T-helper 17 cell (primary cell): ENCODE data around the gene AKR1E2. TPM values are rescaled to one million over a fixed set of nuclear protein-coding genes. Genes with fewer than 3 reads are reported as not detected.

Experiments used
- ATAC-seq: fragments of 150-1000 bp; cut with Tn5 transposase; 2 replicates; pipeline ENCODE4 v1.10.0; 2021; ENCODE audit warnings: mild to moderate bottlenecking, moderate library complexity
- DNase-seq, 3 donors: peaks; one replicate each; pipeline versions ENCODE4 v3.0.0 to v3.0.0-alpha.2; 2020 to 2021
- H3K9me3 ChIP-seq: one replicate; pipeline ENCODE4 v1.7.0; 2013; ENCODE audit warnings: low read length, mild to moderate bottlenecking; ENCODE audit not compliant: control insufficient read depth, poor library complexity, severe bottlenecking
- H3K27ac Mint-ChIP-seq: one replicate; pipeline ENCODE4 v1.8.0; 2022; ENCODE audit warnings: mild to moderate bottlenecking, moderate library complexity, mixed read lengths
- H3K27me3 Mint-ChIP-seq: one replicate; pipeline ENCODE4 v1.8.0; 2022; ENCODE audit warnings: mixed read lengths
- H3K36me3 Mint-ChIP-seq: one replicate; pipeline ENCODE4 v1.8.0; 2022; ENCODE audit warnings: low read depth, mixed read lengths
- H3K4me1 Mint-ChIP-seq: one replicate; pipeline ENCODE4 v1.8.0; 2022; ENCODE audit warnings: mild to moderate bottlenecking, mixed read lengths
- H3K4me3 Mint-ChIP-seq: one replicate; pipeline ENCODE4 v1.8.0; 2022; ENCODE audit warnings: mild to moderate bottlenecking, moderate library complexity, mixed read lengths
- total RNA-seq, 4 donors: library from RNA in 2 of 4; stranded (reverse) in 2 of 4; gene quantifications; one replicate each; pipeline ENCODE4 v1.2.3 and lab custom pipeline; 2022 to 2026

The AKR1E2 gene
- total RNA-seq, 2 donors from 2014 or later = 4.3 to 6.8 TPM

DNA sequence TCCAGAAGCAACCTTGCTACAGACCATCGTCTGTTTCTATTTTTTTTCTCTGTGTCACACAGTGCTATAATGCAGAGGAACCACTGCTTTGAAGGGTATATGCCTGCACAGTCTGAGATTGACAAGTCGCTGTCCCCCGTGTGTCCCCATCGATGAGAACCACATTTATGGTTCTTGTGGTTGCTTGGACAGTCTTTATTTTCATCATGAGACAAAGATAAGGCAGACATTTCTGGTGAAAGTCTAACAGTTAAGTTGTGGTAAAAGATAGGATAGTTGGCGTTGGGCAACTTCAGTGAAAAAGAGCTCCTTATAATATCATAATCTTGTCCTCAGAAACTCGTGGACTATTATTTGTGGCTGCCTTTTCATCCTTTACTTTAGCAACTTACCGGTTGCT, 6.3 kb upstream of the AKR1E2 start:
- no peak for ATAC-seq
- no peak overlapping the region for H3K27ac Mint-ChIP-seq
- H3K36me3 Mint-ChIP-seq = peaks cover 2% of the 10 kb centered on the region
- peaks cover 51% of the 10 kb centered on the region for H3K27me3 Mint-ChIP-seq
- H3K4me1 Mint-ChIP-seq = peaks cover under 1% of the 10 kb centered on the region
- H3K9me3 ChIP-seq = no peaks in the 10 kb centered on the region
- H3K4me3 Mint-ChIP-seq = no peak overlapping the region
- no peak for DNase-seq

GRCh38 chr10:4820804-4821401, 5.1 kb upstream of the AKR1E2 start:
- DNase-seq (no peak), ATAC-seq (no peak)
- no peak overlapping the region for H3K4me3 Mint-ChIP-seq
- no peaks in the 10 kb centered on the region for H3K9me3 ChIP-seq
- peaks cover 5% of the 10 kb centered on the region for H3K4me1 Mint-ChIP-seq
- H3K36me3 Mint-ChIP-seq = peaks cover 2% of the 10 kb centered on the region
- peaks cover 55% of the 10 kb centered on the region for H3K27me3 Mint-ChIP-seq
- H3K27ac Mint-ChIP-seq = no peak overlapping the region

DNA sequence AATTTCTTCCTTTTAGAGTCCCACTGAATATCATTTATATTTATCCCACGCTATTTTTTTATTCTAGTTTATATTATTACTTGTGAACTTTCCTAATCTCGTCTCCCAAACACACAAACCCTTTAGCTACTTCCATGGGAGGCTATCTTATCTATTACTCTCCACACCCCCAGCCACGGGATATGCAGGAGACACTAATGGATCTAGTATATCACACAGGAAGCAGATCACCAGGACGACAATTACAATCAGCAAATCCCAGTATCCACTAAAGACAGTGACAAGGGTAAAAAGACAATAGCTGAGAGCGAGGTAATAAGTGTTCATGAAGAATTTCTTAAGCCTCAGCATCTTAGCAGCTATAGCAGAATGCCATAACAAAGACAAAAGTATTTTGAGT, 3.8 kb upstream of the AKR1E2 start:
- ATAC-seq (no peak), DNase-seq (no peak)
- Mint-ChIP-seq H3K36me3 (peaks cover 2% of the 10 kb centered on the region), H3K4me1 (peaks cover 12% of the 10 kb centered on the region), H3K27me3 (peaks cover 56% of the 10 kb centered on the region), H3K27ac (no peak overlapping the region), H3K4me3 (no peak overlapping the region)
- no peaks in the 10 kb centered on the region for H3K9me3 ChIP-seq

GRCh38 chr10:4824791-4825310, 1.2 kb upstream of the AKR1E2 start:
- H3K9me3 ChIP-seq = no peaks in the 10 kb centered on the region
- no peak for DNase-seq
- H3K4me3 Mint-ChIP-seq = peak overlapping the region; percentile 53
- peaks cover 2% of the 10 kb centered on the region for H3K36me3 Mint-ChIP-seq
- H3K27me3 Mint-ChIP-seq = peaks cover 53% of the 10 kb centered on the region
- no peak overlapping the region for H3K27ac Mint-ChIP-seq
- H3K4me1 Mint-ChIP-seq = peaks cover 14% of the 10 kb centered on the region
- no peak for ATAC-seq

GRCh38 chr10:4825456-4825867, 545 bp upstream of the AKR1E2 start:
- Mint-ChIP-seq H3K36me3 (peaks cover 4% of the 10 kb centered on the region), H3K27ac (no peak overlapping the region), H3K27me3 (peaks cover 53% of the 10 kb centered on the region), H3K4me1 (peaks cover 14% of the 10 kb centered on the region), H3K4me3 (peak overlapping the region; percentile 82)
- DNase-seq (no peak), ATAC-seq (no peak)
- no peaks in the 10 kb centered on the region for H3K9me3 ChIP-seq

DNA sequence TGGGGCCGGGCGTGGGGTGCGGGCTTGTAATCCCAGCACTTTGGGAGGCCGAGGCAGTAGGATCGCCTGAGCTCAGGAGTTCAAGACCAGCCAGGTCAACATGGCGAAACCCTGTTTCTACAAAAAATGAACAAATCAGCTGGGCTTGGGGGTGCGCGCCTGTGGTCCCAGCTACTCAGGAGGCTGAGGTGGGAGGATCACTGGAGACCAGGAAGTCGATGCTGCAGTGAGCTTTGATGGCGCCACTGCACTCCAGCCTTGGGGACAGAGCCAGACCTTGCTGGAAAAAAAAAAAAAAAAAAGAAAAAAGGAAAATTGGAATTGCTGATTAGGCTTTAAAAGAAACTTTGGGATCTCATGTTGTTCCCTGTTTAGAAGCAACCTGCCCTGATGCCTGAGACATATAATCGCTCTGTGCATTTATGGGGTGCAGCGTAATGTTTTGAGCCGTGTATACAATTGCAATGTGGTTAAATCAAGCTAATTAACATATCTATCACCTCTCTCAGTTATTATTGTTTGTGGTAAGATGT, 851 bp downstream of the AKR1E2 start:
- ATAC-seq (no peak), DNase-seq (no peak)
- peaks cover 16% of the 10 kb centered on the region for H3K4me1 Mint-ChIP-seq
- peaks cover 9% of the 10 kb centered on the region for H3K36me3 Mint-ChIP-seq
- peak overlapping the region; percentile 57 for H3K27ac Mint-ChIP-seq
- no peaks in the 10 kb centered on the region for H3K9me3 ChIP-seq
- peak overlapping the region; percentile 82 for H3K4me3 Mint-ChIP-seq
- H3K27me3 Mint-ChIP-seq = peaks cover 44% of the 10 kb centered on the region

DNA sequence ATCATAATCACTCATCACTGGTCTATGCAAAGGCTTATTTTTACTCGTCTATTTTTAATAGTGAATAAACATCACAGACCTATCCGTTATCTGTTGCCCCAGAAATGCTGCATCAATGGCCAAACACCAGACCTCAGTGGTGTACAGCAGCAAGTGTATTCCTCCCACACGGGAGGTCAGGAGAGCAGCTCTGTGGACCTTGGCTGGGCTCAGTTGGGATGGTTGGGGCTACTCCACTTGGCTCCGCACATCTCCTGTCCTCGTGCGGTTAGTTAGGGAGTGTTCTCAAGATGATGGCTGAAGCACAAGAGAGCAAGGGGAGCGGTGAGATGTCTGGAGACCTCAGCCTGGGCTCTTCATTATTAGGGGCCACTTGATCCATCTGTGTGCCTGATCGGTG, 2.0 kb downstream of the AKR1E2 start:
- peaks cover 8% of the 10 kb centered on the region for H3K36me3 Mint-ChIP-seq
- ATAC-seq = no peak
- no peaks in the 10 kb centered on the region for H3K9me3 ChIP-seq
- H3K4me1 Mint-ChIP-seq = peaks cover 16% of the 10 kb centered on the region
- no peak for DNase-seq
- H3K27ac Mint-ChIP-seq = no peak overlapping the region
- peaks cover 34% of the 10 kb centered on the region for H3K27me3 Mint-ChIP-seq
- H3K4me3 Mint-ChIP-seq = no peak overlapping the region

DNA sequence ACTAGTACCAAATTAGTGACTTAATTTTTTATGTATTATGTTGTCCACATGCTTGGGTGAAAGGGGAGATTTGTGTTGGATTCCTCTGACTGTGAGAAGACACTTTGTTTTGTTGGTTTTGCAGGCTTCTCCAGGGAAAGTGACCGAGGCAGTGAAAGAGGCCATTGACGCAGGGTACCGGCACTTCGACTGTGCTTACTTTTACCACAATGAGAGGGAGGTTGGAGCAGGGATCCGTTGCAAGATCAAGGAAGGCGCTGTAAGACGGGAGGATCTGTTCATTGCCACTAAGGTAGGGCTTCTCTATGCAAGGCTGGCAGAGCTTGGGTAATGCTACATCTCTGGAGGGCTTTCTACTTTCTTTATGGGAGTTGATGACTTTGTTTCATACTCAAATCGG, 4.5 kb downstream of the AKR1E2 start:
- Mint-ChIP-seq H3K36me3 (peaks cover 8% of the 10 kb centered on the region), H3K27ac (no peak overlapping the region)

DNA sequence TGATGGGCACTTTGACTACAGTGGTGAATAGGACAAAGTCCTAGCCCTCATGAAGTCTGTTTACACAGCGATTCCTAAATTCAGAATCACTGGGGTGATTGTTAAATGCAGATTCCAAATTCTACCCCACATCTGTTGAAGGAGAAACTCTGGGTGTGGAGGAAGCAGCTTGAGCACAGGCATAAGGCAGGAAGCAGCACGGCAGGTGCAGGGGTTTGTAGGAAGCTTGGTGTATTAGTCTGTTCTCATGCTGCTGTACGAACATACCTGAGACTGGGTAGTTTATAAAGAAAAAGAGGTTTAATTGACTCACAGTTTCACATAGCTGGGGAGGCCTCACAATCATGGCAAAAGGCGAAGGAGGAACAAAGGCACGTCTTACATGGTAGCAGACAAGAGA, 5.1 kb downstream of the AKR1E2 start:
- H3K4me3 Mint-ChIP-seq = no peak overlapping the region
- no peaks in the 10 kb centered on the region for H3K9me3 ChIP-seq
- peaks cover 8% of the 10 kb centered on the region for H3K36me3 Mint-ChIP-seq
- H3K4me1 Mint-ChIP-seq = peaks cover 23% of the 10 kb centered on the region
- no peak overlapping the region for H3K27ac Mint-ChIP-seq
- DNase-seq (no peak), ATAC-seq (no peak)
- H3K27me3 Mint-ChIP-seq = peaks cover 26% of the 10 kb centered on the region

More for the DNA sequence above, 4.5 kb downstream of the AKR1E2 start:
- ATAC-seq (no peak), DNase-seq (no peak)
- H3K9me3 ChIP-seq = no peaks in the 10 kb centered on the region
- Mint-ChIP-seq H3K4me1 (peaks cover 22% of the 10 kb centered on the region), H3K27me3 (peaks cover 26% of the 10 kb centered on the region), H3K4me3 (no peak overlapping the region)

GRCh38 chr10:4833286-4833685, 7.3 kb downstream of the AKR1E2 start:
- DNase-seq (no peak), ATAC-seq (no peak)
- peaks cover 13% of the 10 kb centered on the region for H3K27me3 Mint-ChIP-seq
- H3K27ac Mint-ChIP-seq = no peak overlapping the region
- H3K4me1 Mint-ChIP-seq = peaks cover 23% of the 10 kb centered on the region
- no peaks in the 10 kb centered on the region for H3K9me3 ChIP-seq
- peaks cover 8% of the 10 kb centered on the region for H3K36me3 Mint-ChIP-seq
- no peak overlapping the region for H3K4me3 Mint-ChIP-seq

DNA sequence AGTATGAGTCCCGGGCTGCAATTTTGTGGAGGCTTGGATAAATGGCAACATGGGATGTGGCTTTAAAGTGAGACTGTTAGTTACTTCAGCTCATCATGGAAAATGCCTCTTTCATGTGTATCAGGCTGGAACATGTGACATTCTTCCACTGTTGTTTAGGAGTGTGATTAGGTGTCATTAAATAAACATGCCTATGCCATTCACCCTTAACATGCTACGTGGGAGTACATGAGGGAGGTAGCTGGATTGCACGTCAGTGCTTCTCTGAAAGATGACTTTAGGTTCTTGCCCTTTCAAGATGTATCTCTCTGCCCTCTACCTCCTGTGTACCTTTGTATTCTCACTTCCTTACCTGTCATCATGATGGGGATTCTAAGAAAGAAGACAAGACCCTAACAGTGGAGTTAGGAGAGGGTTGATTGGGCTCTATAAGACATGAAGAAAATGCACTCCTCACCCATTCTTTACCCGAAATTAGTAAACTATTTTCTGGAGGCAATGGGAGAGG, 8.9 kb downstream of the AKR1E2 start:
- ATAC-seq (no peak), DNase-seq (no peak)
- no peaks in the 10 kb centered on the region for H3K9me3 ChIP-seq
- H3K27ac Mint-ChIP-seq = peak overlapping the region; percentile 86
- H3K4me1 Mint-ChIP-seq = peaks cover 23% of the 10 kb centered on the region
- H3K36me3 Mint-ChIP-seq = peaks cover 8% of the 10 kb centered on the region
- peaks cover 10% of the 10 kb centered on the region for H3K27me3 Mint-ChIP-seq
- H3K4me3 Mint-ChIP-seq = no peak overlapping the region

DNA sequence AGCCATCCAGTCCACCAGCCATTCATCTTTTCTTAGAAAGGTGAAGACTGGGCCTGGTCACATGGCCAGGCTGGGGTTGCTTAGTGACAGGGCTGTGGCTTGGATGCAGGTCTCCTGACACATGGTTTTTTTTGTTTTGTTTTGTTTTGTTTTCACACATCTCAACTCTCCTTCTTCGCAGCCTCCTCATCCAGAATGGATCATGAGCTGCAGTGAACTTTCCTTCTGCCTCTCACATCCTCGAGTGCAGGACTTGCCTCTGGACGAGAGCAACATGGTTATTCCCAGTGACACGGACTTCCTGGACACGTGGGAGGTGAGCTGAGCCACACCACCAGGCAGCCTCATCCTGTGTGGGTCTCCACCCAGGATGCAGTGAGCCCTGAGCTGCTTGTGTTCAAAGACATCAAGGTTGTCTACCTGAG, 9.5 kb downstream of the AKR1E2 start:
- Mint-ChIP-seq H3K36me3 (peaks cover 6% of the 10 kb centered on the region), H3K27me3 (peaks cover 5% of the 10 kb centered on the region), H3K4me3 (peak overlapping the region; percentile 33), H3K4me1 (peaks cover 23% of the 10 kb centered on the region), H3K27ac (peak overlapping the region; percentile 86)
- H3K9me3 ChIP-seq = no peaks in the 10 kb centered on the region
- ATAC-seq = peak; percentile 86
- DNase-seq = no peak

- H3K9me3 ChIP-seq = no peaks in the 10 kb centered on the region
- H3K27ac Mint-ChIP-seq = peak overlapping the region; percentile 86
- ATAC-seq = no peak
- H3K36me3 Mint-ChIP-seq = peaks cover 2% of the 10 kb centered on the region
- peaks cover 23% of the 10 kb centered on the region for H3K4me1 Mint-ChIP-seq
- H3K27me3 Mint-ChIP-seq = no peaks in the 10 kb centered on the region
- no peak overlapping the region for H3K4me3 Mint-ChIP-seq
- no peak for DNase-seq
Observed at GRCh38 chr10:4836416-4836969, 10.5 kb downstream of the AKR1E2 start.
